ENCODE results near the gene SLC26A11.
A peak's percentile ranks its signal among the peaks of the same experiment; 100 is the strongest.
"Not testable (repeated sequence)": the region's sequence is repeated elsewhere in the genome, so short reads cannot be mapped to it uniquely, and the experiment has no call there.

SLC26A11 gene

DNA sequence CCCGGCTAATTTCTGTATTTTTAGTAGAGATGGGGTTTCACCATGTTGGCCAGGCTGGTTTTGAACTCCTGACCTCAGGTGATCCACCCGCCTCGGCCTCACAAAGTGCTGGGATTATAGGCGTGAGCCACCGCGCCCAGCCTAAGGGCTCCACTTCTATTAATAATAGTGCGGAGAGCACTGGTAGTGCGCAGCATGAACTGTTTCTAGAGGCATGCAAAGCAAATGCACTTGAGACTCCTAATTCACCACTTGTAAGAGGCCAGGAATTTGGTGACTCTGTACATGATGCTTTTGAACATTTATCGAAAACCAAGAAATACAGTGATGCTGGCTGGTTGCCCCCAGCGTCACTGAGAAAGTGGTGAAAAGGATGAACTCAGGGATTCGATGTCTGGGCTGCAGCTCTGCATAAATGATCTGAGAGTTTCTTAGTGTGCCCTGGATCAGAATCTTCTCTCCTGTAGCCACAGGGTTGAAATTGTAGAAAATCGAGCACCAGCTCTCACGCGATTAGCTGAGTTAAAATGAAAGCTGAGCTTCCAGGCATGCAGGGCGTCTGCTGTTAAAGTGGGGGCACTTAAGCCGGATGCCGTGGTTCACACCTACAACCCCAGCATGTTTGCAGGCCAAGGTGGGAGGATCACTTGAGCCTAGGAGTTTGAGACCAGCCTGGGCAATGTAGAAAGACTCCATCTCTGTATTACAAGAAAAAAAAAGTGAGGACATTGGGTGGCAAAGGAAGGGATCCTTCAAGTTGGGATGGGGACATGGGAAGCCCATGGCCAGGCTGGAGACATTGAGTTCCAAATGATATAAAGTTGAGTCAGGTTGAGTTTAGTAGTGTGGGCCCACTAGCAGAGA lies 45.2 kb downstream of the SLC26A11 start:
- no peak for DNase-seq
- intact Hi-C loops (cut with DNase I) = loop anchor here (10.0 kb wide), 1 partner anchor 121 kb away; the partner anchor contains the start of gene EIF4A3

DNA sequence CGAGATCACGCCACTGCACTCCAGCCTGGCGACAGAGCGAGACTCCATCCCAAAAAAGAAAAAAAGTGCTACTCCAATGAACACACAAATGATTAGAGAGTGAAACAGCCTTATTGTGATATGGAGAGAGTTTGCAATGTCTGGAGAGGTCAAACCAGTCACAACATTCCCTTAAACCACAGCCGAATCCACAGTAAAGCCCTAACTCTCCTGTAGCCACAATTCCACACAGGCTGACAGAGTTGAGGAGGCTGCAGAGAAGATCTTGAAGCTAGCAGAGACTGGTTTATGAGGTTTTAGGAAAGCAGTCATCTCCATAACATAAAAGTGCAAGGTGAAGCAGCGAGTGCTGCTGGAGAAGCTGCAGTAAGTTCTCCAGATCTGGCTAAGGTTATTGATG lies 47.2 kb downstream of the SLC26A11 start:
- intact Hi-C loops (cut with DNase I) = loop anchor here (10.0 kb wide), 1 partner anchor 123 kb away; the partner anchor contains the start of gene EIF4A3
- no peak for DNase-seq

DNA sequence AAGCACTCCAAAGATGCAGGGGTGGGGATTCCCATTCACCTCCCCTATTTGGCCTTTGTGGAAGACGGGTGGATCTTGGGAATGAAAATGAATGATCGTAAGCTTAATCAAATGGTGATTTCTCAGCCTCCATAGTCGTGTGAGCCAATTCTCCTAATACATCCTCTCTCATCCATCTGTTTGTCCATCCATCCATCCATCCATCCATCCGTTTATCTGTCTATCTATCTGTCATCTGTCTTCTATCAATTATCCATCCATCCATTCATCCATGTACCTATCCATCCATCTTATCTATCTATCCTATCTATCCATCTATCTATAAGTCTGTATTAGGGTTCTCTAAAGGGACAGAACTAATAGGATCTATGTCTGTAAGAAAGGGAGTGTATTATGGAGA lies 48.2 kb downstream of the SLC26A11 start:
- DNase-seq = no peak

DNA sequence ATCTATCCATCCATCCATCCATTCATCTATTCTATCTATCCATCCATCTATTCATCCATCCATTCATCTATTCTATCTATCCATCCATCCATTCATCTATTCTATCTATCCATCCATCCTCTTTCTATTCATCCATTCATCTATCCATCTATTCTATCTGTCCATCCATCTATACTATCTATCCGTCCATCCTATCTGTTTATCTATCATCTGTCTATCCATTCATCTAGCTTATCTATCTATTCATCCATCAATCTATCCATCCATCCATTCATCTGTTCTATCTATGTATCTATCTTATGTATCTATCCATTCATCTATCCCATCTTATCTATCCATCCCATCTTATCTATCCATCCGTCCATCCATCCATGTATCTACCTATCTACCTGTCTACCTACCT lies 49.2 kb downstream of the SLC26A11 start:
- no peak for DNase-seq
- intact Hi-C loops (cut with DNase I) = loop anchor here (10.0 kb wide), 1 partner anchor 125 kb away; the partner anchor contains the start of gene EIF4A3

More for the DNA sequence above, 48.2 kb downstream of the SLC26A11 start:
- intact Hi-C loops (cut with DNase I) = loop anchor here (10.0 kb wide), 1 partner anchor 124 kb away; the partner anchor contains the start of gene EIF4A3

DNA sequence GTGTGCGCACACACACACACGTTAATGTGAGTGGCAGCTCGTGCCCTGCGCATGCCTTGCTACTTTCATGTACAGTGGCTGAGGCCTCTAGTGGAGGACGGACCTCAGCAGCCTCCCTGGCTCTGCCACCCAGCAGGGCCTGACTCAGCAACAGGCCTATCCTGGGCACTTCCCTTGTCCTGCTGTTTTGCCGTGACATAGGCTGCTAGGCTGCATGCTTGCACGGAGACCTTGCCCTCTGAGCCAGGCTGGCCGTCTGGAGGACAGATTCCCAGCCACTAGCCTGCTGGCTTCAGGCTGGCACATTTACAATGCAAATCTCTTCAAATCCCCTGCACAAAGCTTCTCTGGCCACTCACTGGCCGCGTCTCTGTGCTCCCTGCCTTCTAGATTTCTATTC lies 49.9 kb downstream of the SLC26A11 start:
- intact Hi-C loops (cut with DNase I) = no loop called here
- DNase-seq = peak in 16 of 42 donors; percentile 8 to 60 (median 38)

DNA sequence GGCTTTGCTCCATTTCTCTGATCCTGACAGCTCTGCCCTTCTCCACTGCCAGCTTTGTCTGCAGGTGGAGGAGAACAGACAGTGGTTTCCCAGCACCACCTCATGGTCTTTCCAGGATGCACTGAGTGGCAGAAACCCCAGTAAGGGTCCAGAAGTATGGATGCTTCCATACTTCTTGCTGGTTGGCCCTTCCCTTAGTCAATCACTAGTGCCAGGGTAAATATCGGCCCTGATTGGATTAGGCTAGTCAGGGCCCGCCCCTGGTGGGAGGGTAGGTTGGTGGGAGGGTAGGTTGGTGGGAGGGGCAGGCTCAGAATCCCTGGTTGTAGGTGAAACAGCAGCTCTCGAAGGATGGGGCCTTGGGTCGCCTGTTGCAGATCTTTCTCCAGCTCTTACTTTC lies 50.6 kb downstream of the SLC26A11 start:
- intact Hi-C loops (cut with DNase I) = no loop called here
- peak in 6 of 42 donors; percentile 22 to 69 (median 28) for DNase-seq

DNA sequence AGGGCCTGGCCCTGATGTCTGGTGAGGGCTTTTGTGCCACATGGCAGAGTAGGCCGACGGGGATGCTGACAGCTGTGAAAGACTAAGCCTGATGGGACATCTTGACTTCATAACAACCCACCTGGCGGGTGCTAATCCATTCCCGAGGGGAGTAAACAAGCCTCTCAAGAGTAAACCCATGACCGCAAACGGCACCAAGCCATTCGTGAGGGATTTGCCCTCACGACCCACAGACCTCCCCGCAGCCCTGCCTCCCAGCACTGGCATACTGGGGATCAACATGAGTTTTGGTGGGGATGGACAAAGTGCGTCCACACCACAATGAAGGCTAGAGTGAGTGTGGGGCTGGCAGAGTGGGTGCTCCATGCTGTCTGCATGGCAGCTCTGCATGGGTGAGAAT lies 52.1 kb downstream of the SLC26A11 start:
- no peak for DNase-seq
- intact Hi-C loops (cut with DNase I) = no loop called here

DNA sequence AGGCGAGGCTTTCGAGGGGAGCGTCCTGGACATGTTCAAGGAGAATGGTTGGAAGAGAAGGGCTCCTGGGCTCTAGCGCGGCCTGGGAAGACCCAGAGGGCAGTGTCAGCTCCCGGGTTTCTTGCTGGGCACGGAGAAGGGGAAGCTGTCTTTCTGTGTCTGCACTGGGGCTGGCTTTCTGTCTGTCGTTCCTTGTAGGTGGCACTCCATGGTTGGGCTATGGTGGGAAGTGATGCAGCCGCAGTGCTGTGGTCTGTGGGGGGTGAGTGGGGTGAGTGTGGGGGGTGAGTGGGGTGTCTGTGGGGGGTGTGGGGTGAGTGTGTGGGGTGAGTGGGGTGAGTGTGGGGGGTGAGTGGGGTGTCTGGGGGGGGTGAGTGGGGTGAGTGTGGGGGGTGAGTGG lies 54.1 kb downstream of the SLC26A11 start:
- intact Hi-C loops (cut with DNase I) = no loop called here
- no peak for DNase-seq

DNA sequence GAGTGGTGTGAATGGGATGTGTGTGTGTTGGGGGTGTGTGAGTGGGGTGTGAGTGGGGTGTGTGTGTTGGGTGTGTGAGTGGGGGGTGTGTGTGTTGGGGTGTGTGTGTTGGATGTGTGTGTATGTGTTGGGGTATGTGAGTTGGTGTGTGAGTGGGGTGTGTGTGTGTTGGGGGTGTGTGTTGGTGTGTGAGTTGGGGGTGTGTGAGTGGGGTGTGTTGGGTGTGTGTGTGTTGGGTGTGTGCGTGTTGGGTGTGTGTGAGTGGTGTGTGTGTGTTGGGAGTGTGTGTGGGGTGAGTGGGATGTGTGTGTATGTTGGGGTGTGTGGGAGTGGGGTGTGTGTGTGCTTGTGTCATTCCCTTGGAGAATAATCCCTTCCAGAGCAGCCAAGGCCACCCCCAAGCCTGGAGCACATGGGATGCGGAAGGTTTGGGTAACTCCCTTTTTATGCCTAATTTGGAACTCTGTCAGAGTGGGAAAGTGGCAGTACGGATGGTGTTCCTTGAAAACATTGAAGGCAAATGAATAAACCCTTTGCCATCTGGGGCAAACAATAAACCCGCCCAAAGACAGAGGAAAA lies 54.7 kb downstream of the SLC26A11 start:
- intact Hi-C loops (cut with DNase I) = no loop called here

DNA sequence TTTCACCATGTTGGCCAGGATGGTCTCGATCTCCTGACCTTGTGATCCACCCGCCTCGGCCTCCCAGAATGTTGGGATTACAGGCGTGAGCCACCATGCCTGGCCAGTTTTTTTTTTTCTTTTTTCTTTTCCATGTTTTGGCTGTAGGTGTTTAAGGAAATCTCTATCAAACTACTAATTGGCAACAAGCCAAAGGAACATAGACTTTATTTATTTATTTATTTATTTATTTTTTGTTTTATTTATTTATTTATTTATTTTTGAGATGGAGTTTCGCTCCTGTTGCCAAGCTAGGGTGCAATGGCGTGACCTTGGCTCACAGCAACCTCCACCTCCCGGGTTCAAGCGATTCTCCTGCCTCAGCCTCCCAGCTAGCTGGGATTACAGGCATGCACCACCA lies 55.6 kb downstream of the SLC26A11 start:
- DNase-seq; intact Hi-C loops (cut with DNase I): not testable (repeated sequence)

More for the DNA sequence above, 54.7 kb downstream of the SLC26A11 start:
- no peak for DNase-seq

DNA sequence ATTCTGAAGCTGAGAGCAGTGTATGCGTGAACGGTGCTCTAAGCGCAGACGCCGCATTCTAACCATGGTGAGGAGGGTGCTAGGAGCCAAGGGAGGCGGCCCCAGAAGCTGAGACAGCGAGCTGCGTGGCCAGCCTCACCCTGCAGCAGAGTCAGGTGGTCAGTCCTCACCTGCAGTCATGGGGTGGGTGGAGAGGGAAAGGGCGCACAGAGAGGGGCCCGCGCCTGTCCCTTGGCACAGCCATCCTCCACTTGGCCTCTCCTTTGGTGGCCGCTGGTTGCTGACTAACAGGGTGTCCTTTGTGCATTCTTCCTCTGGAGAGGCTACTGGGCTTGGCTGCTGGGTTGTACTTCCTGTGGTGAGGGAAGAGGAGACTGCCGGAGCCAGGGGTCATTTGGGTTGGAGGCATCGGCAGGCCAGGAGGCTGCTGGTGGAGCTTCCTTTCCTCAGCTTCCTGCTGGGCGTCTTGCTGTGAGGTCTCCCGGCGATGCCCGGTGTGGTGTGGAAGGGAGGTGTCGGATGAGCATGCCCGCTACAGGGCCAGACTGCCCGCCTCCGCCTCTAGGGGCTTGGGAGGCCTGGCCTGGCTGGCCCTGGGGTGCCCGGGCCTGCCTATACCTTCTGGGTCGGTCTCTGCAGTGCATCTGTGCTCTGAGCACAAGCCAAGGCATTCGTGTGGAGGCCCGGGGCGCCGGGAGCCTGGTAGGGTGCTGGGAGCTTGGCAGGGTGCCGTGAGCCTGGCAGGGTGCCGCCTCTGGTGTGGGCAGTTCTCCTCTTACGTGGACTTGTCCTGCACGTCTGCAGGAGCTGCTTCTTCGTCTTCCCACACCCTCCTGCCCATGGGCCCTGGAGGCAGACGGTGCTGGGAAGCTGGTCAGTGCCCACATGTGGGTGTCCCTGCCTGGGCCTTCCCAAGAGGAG lies 57.8 kb downstream of the SLC26A11 start:
- intact Hi-C loops (cut with DNase I) = no loop called here
- peak in 30 of 42 donors; percentile 22 to 82 (median 60) for DNase-seq

DNA sequence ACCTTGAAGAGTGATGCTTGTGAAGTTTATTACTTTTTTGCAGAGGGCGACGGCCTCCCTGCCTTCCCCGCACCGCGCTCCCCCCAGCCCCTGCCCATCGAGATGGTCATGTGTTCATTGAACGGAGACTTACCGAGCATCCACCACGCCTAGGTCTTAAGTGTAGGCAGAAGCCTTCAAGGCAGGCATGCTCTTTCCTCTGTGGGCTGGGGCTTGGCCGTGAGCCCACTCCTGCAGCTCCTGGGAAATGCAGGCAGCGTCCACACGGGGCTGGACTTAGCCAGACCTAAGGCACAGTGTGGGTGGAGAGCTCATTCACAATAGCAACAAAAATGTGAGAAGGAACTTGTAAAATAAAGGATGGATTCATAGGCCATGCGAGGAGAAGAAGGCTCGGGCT lies 59.7 kb downstream of the SLC26A11 start:
- peak in 6 of 42 donors; percentile 16 to 53 (median 32) for DNase-seq
- intact Hi-C loops (cut with DNase I) = no loop called here

DNA sequence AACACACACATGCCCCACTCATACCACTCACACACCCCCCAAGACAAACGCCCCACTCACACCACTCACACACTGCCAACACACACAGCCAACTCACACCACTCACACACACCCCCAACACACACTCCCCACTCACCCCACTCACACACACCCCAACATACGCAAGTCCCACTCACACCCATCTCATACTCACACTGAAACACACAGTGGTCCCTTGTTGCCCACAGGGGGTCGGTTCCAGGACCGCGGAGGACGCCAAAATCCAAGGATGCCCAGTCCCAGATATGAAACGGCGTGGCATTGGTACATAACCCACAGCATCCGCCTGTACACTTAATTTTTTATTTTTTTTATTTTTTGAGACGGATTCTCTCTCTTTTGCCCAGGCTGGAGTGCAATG lies 61.3 kb downstream of the SLC26A11 start:
- intact Hi-C loops (cut with DNase I) = no loop called here

DNA sequence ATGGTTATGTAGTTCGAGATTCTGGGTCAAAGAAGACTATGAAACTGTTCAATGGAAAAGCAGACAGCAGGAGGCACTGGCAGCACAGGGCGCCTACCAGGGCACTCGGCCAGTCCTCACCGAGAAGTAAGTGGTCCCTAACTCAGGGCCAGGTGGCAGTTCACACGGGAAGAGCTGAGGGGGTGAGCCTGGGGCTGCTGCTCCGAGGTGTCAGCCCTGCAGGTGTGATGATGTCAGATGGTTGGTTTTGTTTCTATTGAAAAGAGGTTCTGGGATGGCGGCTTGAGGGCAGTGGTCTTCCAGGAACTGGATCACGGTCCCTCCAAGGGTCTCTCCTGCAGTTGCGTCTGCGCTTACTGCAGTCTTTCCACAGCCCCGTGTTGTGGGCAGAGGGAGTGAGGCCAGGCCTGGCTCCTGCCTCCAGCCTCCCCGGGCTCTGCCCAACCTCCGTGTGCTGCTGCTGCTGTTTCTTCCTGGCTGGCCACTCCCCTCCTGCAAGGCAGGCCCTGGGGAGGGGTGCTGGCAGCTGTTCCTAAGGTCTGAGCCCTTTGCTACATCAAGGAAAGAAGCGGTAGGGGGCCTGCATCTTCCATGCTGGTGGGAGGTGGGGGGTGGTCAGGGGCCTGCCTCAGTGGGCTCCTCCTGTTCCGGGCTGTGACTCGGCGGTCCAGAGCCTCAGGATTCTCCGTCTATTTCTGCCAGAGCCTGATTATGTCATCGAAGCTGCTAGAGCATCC lies 63.1 kb downstream of the SLC26A11 start:
- intact Hi-C loops (cut with DNase I) = no loop called here
- DNase-seq = no peak

More for the DNA sequence above, 61.3 kb downstream of the SLC26A11 start:
- no peak for DNase-seq

DNA sequence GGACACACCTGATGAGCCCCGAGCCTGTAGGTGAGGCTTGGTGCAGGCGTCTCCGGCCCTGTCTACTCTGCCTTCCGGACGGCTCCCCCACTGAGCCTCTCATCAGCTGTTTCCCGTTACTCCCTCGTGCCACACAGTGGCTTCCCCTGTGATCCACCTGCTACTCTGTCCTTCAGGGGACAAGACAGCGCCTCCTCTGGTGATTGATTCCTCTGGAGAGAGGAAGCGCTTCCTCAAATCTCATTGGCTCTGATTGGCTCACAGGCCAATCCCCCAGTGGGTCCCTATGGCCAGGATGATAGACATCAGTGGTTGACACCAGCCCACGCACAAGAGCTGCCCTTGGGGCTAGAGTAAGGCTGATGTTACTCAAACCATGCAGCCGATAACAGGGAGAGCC lies 64.4 kb downstream of the SLC26A11 start:
- intact Hi-C loops (cut with DNase I) = no loop called here
- DNase-seq = no peak

DNA sequence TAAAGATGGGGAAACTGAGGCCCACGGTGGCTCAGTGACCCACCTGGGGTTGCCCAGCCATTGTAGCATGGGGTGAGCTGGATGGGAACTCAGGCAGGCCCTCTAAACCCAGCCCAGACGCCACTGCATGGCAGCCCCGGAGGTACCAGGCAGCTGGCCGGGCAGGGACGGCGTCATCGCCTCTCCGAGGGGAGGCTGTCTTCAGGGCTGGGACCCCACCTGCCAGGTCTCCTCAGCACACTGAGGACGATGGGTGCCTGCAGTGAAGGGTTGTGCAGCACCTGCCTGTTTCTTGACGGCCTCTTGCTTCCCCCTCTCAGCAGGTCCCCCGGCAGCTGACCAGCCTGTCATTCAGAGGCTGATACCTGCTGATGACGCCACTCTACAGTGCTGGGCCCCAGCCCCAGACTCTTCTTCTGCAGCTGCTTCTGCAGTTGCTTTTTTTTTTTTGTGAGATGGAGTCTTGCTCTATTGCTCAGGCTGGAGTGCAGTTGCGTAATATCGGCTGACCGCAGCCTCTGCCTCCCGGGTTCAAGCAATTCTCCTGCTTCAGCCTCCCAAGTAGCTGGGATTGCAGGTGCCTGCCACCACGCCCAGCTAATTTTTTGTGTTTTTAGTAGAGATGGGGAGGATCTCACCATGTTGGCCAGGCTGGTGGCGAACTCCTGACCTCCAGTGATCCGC lies 65.2 kb downstream of the SLC26A11 start:
- intact Hi-C loops (cut with DNase I) = no loop called here
- DNase-seq = no peak

DNA sequence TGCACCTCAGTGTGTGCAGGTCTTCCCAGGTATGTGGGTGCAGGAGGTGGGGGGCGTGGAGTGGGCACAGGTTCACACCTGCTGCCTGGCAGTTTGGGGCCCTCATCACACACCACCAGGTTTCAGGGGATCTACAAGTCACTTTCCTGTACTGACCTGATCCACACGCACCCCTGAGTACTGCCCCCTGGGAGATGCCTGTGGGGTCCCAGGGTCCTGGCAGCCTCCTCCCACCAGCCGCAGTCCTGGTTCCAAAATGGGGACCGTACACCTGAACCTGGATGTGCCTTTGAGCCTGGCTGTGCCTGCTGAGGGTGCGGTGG lies 66.4 kb downstream of the SLC26A11 start:
- intact Hi-C loops (cut with DNase I) = no loop called here
- no peak for DNase-seq

DNA sequence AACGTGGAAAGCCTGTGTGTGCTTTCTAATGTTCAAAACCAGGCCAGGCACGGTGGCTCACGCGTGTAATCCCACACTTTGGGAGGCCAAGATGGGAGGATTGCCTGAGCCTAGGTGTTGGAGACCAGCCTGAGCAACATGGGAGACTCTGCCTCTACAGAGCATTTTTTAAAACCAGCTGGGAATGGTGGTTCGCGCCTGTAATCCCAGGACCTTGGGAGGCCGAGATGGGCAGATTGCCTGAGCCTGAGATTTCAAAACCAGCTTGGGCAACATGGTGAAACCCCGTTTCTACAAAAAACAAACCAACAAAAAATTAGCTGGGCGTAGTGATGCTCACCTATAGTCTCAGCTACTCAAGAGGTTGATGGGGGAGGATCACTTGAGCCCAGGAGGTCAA lies 66.8 kb downstream of the SLC26A11 start:
- no peak for DNase-seq
- intact Hi-C loops (cut with DNase I) = no loop called here
